Measurements from ENCODE around the gene ZNF263.
A peak's percentile ranks its signal among the peaks of the same experiment; 100 is the strongest.

Gene ZNF263

DNA sequence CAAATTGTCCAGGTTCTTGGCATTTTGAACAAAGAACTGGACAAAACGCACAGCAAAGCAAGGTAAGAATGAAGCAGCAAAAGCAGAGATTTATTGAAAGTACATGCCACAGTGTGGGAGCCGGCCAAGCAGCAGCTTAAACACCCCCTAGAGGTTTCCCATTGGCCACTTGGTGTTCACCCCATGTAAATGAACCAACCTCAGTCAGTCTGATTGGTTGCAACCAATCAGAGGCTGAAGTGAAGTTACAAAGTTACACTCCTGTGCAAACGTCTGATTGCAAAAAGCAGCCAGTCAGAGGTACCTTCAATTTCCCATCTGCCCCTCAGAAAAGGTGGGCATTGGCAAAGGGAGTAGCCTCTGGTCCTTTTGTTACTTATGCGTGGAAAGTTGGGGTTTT, 8.8 kb upstream of the ZNF263 start:
- H2AFZ ChIP-seq (ENCODE audit: low read depth, low read length) = no peak overlapping the region
- peak; percentile 80 for ATAC-seq (ENCODE audit: insufficient read depth, low read depth)

DNA sequence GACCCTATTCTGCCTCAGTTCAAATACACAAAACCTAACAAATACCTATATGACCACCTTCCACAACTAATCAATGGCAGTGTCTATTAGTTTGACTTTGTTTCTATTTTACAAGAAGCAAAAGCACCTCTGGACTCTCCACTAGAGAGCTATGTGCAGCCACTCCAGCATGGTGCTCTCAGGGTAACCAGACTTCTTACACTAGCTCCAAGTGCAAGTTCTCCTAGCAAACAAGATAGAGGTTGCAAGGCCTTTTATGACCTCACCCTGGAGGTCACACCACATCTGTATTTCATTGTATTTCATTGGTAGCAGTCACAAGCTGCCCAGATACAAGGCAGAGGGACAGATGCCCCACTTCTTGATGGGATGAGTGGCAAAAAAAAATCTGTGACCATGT, 8.3 kb upstream of the ZNF263 start:
- H3K79me2 ChIP-seq (ENCODE audit: insufficient read depth, low read length) = no peaks in the 10 kb centered on the region
- H3K9me3 ChIP-seq (ENCODE audit: insufficient read depth, low read length, severe bottlenecking) = no peaks in the 10 kb centered on the region
- TF ChIP-seq CTCF (IDR thresholded peaks at IDR 0.05; ENCODE audit: borderline replicate concordance, extremely low read depth, low read length, poor library complexity, severe bottlenecking) (no peak), EZH2 (IDR thresholded peaks at IDR 0.05; ENCODE audit: borderline replicate concordance, low read depth, low read length, severe bottlenecking) (no peak)
- no peak for ATAC-seq (ENCODE audit: insufficient read depth, low read depth)
- H3K4me1 ChIP-seq (ENCODE audit: insufficient read depth, low read length) = no peaks in the 10 kb centered on the region
- DNase-seq = no peak
- H3K9ac ChIP-seq (ENCODE audit: low read depth, low read length) = no peak overlapping the region
- no peaks in the 10 kb centered on the region for H3K36me3 ChIP-seq (ENCODE audit: insufficient read depth, low read length)
- H3K4me3 ChIP-seq (ENCODE audit: low read depth in 1 of 2, low read length in 2 of 2) = no peak overlapping the region
- H3K27ac ChIP-seq (ENCODE audit: low read length) = no peak overlapping the region
- no peaks in the 10 kb centered on the region for H4K20me1 ChIP-seq (ENCODE audit: insufficient read depth, low read length)
- no peaks in the 10 kb centered on the region for H3K27me3 ChIP-seq (ENCODE audit: insufficient read depth, low read length, poor library complexity)
- H2AFZ ChIP-seq (ENCODE audit: low read depth, low read length) = no peak overlapping the region
- H3K4me2 ChIP-seq (ENCODE audit: insufficient read depth, low read length) = no peak overlapping the region

More for the DNA sequence above, 8.8 kb upstream of the ZNF263 start:
- Histone ChIP-seq H3K4me3 (ENCODE audit: low read depth in 1 of 2, low read length in 2 of 2) (no peak overlapping the region), H3K9me3 (ENCODE audit: insufficient read depth, low read length, severe bottlenecking) (no peaks in the 10 kb centered on the region), H4K20me1 (ENCODE audit: insufficient read depth, low read length) (no peaks in the 10 kb centered on the region), H3K4me2 (ENCODE audit: insufficient read depth, low read length) (no peak overlapping the region), H3K4me1 (ENCODE audit: insufficient read depth, low read length) (no peaks in the 10 kb centered on the region), H3K27ac (ENCODE audit: low read length) (no peak overlapping the region), H3K36me3 (ENCODE audit: insufficient read depth, low read length) (no peaks in the 10 kb centered on the region), H3K79me2 (ENCODE audit: insufficient read depth, low read length) (no peaks in the 10 kb centered on the region), H3K27me3 (ENCODE audit: insufficient read depth, low read length, poor library complexity) (no peaks in the 10 kb centered on the region), H3K9ac (ENCODE audit: low read depth, low read length) (no peak overlapping the region)
- DNase-seq = no peak
- TF ChIP-seq CTCF (IDR thresholded peaks at IDR 0.05; ENCODE audit: borderline replicate concordance, extremely low read depth, low read length, poor library complexity, severe bottlenecking) = no peak
- TF ChIP-seq EZH2 (IDR thresholded peaks at IDR 0.05; ENCODE audit: borderline replicate concordance, low read depth, low read length, severe bottlenecking) = no peak

DNA sequence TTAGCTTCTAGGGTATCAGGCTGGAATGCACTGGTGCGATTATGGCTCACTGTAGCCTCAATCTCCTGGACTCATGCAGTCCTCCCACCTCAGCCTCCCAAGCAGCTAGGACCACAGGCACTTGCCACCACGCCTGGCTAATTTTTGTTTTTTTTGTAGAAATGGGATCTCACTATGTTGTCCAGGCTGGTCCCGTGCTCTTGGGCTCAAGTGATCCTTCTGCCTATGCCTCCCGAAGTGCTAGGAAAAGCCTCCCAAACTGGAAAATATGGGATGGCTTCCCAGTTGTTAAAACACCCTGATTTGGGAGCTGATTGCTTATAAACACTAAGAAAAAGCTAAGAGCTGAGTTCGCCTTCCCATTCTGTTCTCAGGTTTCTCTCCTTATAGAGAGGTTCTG, 6.6 kb upstream of the ZNF263 start:
- Histone ChIP-seq H3K9me3 (ENCODE audit: insufficient read depth, low read length, severe bottlenecking) (no peaks in the 10 kb centered on the region), H3K27ac (ENCODE audit: low read length) (no peak overlapping the region), H4K20me1 (ENCODE audit: insufficient read depth, low read length) (no peaks in the 10 kb centered on the region), H3K27me3 (ENCODE audit: insufficient read depth, low read length, poor library complexity) (no peaks in the 10 kb centered on the region), H3K36me3 (ENCODE audit: insufficient read depth, low read length) (no peaks in the 10 kb centered on the region), H3K4me3 (ENCODE audit: low read depth in 1 of 2, low read length in 2 of 2) (no peak overlapping the region), H3K9ac (ENCODE audit: low read depth, low read length) (no peak overlapping the region), H3K79me2 (ENCODE audit: insufficient read depth, low read length) (no peaks in the 10 kb centered on the region), H3K4me1 (ENCODE audit: insufficient read depth, low read length) (peaks cover 6% of the 10 kb centered on the region), H2AFZ (ENCODE audit: low read depth, low read length) (no peak overlapping the region), H3K4me2 (ENCODE audit: insufficient read depth, low read length) (no peak overlapping the region)
- ATAC-seq (ENCODE audit: insufficient read depth, low read depth) (no peak), DNase-seq (no peak)
- no peak for TF ChIP-seq EZH2 (IDR thresholded peaks at IDR 0.05; ENCODE audit: borderline replicate concordance, low read depth, low read length, severe bottlenecking)
- no peak for TF ChIP-seq CTCF (IDR thresholded peaks at IDR 0.05; ENCODE audit: borderline replicate concordance, extremely low read depth, low read length, poor library complexity, severe bottlenecking)
